ENCODE measurements around the gene GGCT.

- no peak for TF ChIP-seq REST (IDR thresholded peaks at IDR 0.05; ENCODE audit: insufficient read depth in 1 of 2, low read depth in 2 of 2, low read length in 2 of 2)
- no peak for TF ChIP-seq TAF1 (IDR thresholded peaks at IDR 0.05; ENCODE audit: borderline replicate concordance, insufficient read depth, low read length)
- no peak for TF ChIP-seq POLR2AphosphoS5 (IDR thresholded peaks at IDR 0.05; ENCODE audit: low read depth, low read length)
Observed at GRCh38 chr7:30533886-30534285, 29.3 kb upstream of the GGCT start.
